GM23338 (cell line): Measurements from ENCODE around the gene VENTX. TPM values are rescaled to one million over a fixed set of nuclear protein-coding genes. Genes with fewer than 3 reads are reported as not detected.

Experiments
- ATAC-seq: fragments of 200-7000 bp; cut with Tn5 transposase; 3 replicates; pipeline ENCODE4 v1.9.1; 2020
- DNase-seq: peaks from one replicate; pipeline ENCODE4 v3.0.0-alpha.2; 2015; ENCODE audit warnings: low spot score
- H2AFZ ChIP-seq: fragments of 200-600 bp; sonication (generic); 2 replicates; pipeline ENCODE4 v1.8.0; 2016; ENCODE audit warnings: antibody characterized with exemption, mild to moderate bottlenecking, moderate library complexity
- H3F3A ChIP-seq: fragments of 200-600 bp; sonication (generic); replicated peaks from 2 replicates; pipeline ENCODE4 v1.8.0; 2017; ENCODE audit warnings: antibody characterized with exemption, mixed run types, low read depth
- H3K27ac ChIP-seq: fragments of 200-600 bp; sonication (generic); 2 replicates; pipeline ENCODE4 v1.6.1; 2016; ENCODE audit warnings: low read depth
- H3K27me3 ChIP-seq: fragments of 200-600 bp; sonication (generic); 2 replicates; pipeline ENCODE4 v1.8.0; 2016; ENCODE audit warnings: mild to moderate bottlenecking, mixed run types, moderate library complexity; ENCODE audit not compliant: insufficient read depth
- H3K36me3 ChIP-seq: fragments of 200-600 bp; sonication (generic); 2 replicates; pipeline ENCODE4 v1.8.0; 2016; ENCODE audit warnings: mild to moderate bottlenecking; ENCODE audit not compliant: insufficient read depth
- H3K4me1 ChIP-seq: fragments of 200-600 bp; sonication (generic); 2 replicates; pipeline ENCODE4 v1.8.0; 2016; ENCODE audit warnings: mild to moderate bottlenecking, moderate library complexity; ENCODE audit not compliant: insufficient read depth
- H3K4me2 ChIP-seq: fragments of 200-600 bp; sonication (generic); 2 replicates; pipeline ENCODE4 v1.7.1; 2017; ENCODE audit warnings: mixed run types
- H3K4me3 ChIP-seq: fragments of 200-600 bp; sonication (generic); 2 replicates; pipeline ENCODE4 v1.6.1; 2016; ENCODE audit warnings: mixed run types
- H3K79me2 ChIP-seq: fragments of 200-600 bp; sonication (generic); replicated peaks from 2 replicates; pipeline ENCODE4 v1.8.0; 2017; ENCODE audit warnings: mild to moderate bottlenecking; ENCODE audit not compliant: insufficient read depth
- H3K9me2 ChIP-seq: fragments of 200-600 bp; sonication (generic); 2 replicates; pipeline ENCODE4 v1.8.0; 2017; ENCODE audit not compliant: insufficient read depth
- H4K20me1 ChIP-seq: fragments of 200-600 bp; sonication (generic); replicated peaks from 2 replicates; pipeline ENCODE4 v1.8.0; 2017; ENCODE audit warnings: mild to moderate bottlenecking; ENCODE audit not compliant: insufficient read depth
- H3K27ac Mint-ChIP-seq: 2 replicates; pipeline ENCODE4 v1.8.0; 2020; ENCODE audit warnings: inconsistent platforms, mild to moderate bottlenecking, moderate library complexity, mixed read lengths
- H3K27me3 Mint-ChIP-seq: 3 replicates; pipeline ENCODE4 v1.8.0; 2022; ENCODE audit warnings: low read depth, mild to moderate bottlenecking, moderate library complexity, mixed read lengths, inconsistent platforms; ENCODE audit not compliant: insufficient read depth, poor library complexity
- H3K36me3 Mint-ChIP-seq: 3 replicates; pipeline ENCODE4 v1.8.0; 2021; ENCODE audit warnings: low read depth, mild to moderate bottlenecking, inconsistent platforms, moderate library complexity, mixed read lengths
- H3K4me1 Mint-ChIP-seq: 3 replicates; pipeline ENCODE4 v1.8.0; 2020; ENCODE audit warnings: mild to moderate bottlenecking, inconsistent platforms, mixed read lengths
- H3K4me3 Mint-ChIP-seq: 3 replicates; pipeline ENCODE4 v1.8.0; 2021; ENCODE audit warnings: moderate library complexity, mild to moderate bottlenecking, inconsistent platforms, mixed read lengths
- H3K9me3 Mint-ChIP-seq: 3 replicates; pipeline ENCODE4 v1.8.0; 2020; ENCODE audit warnings: moderate library complexity, mild to moderate bottlenecking, inconsistent platforms, mixed read lengths
- CREB1 ChIP-seq: fragments of 250-450 bp; sonication (Bioruptor Pico); IDR thresholded peaks from 2 replicates; pipeline ENCODE4 v1.5.0; 2020; ENCODE audit warnings: low read depth, mild to moderate bottlenecking, moderate library complexity
- EZH2 ChIP-seq: fragments of 200-600 bp; sonication (generic); IDR thresholded peaks from one replicate; pipeline ENCODE4 v1.8.0; 2017; ENCODE audit warnings: antibody characterized with exemption, mild to moderate bottlenecking, low read depth; ENCODE audit not compliant: unreplicated experiment
- EZH2phosphoT487 ChIP-seq: fragments of 200-600 bp; sonication (generic); IDR thresholded peaks from one replicate; pipeline ENCODE4 v1.8.1; 2018; ENCODE audit warnings: antibody characterized with exemption; ENCODE audit not compliant: unreplicated experiment
- JUNB ChIP-seq: IDR thresholded peaks from one replicate; pipeline ENCODE4 v1.6.1; 2016; ENCODE audit warnings: antibody characterized with exemption; ENCODE audit not compliant: unreplicated experiment
- STAT1 ChIP-seq: IDR thresholded peaks from one replicate; pipeline ENCODE4 v1.6.1; 2016; ENCODE audit warnings: antibody characterized with exemption; ENCODE audit not compliant: unreplicated experiment
- ZNF331 ChIP-seq: fragments of 250-450 bp; sonication (Bioruptor Pico); IDR thresholded peaks from 2 replicates; pipeline ENCODE4 v1.5.0; 2020; ENCODE audit warnings: low read depth, mild to moderate bottlenecking, moderate library complexity
- polyA plus RNA-seq: library from polyadenylated mRNA; unstranded; fragments of >200 nt; fragmentation: Nextera tagmentation; extraction: Ambion mirVana; gene quantifications from 2 replicates; pipeline ENCODE4 v1.2.1, GENCODE V29; 2016
- total RNA-seq: library from RNA; depleted of rRNA; stranded (reverse); fragments of >200 nt; shearing (Covaris generic); gene quantifications from 2 replicates; pipeline ENCODE4 v1.2.3, GENCODE V29; 2014
- TF ChIP-seq, protein P1 (sequence below): fragments of 250-450 bp; sonication (Bioruptor Pico); IDR thresholded peaks from 2 replicates; pipeline ENCODE4 v1.5.0; 2020; ENCODE audit warnings: mild to moderate bottlenecking, moderate library complexity
- TF ChIP-seq, protein P2 (sequence below): IDR thresholded peaks from one replicate; pipeline ENCODE4 v1.6.1; 2018; ENCODE audit warnings: antibody characterized with exemption; ENCODE audit not compliant: unreplicated experiment

VENTX gene
- total and polyA plus RNA-seq, 2 experiments from 2014 or later, result 4.8 to 8.1 TPM

DNA sequence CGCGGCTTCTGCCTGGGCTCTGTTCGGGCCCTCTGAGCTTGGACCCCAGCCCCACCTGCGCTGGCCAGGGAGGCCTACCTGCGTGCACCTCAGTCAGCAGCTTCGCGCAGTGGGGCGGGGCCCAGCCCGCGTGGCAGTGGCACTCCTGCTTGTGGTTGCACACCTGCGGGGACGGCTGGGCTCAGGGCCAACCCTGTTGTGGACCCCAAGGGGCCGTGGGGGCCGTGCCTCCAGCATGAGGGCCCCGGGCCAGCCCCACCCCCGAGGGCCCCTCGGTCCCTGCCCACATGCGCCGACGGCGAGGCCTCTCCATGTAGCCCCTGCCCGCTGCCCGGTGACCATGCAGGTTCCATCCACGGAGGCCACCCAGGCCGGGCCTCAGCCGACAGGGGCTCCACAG is 31.7 kb downstream of the VENTX start:
- Histone ChIP-seq H3K36me3 (no peaks in the 10 kb centered on the region), H4K20me1 (no peaks in the 10 kb centered on the region), H3K4me2 (no peak overlapping the region), H3K4me1 (no peaks in the 10 kb centered on the region), H3K9me2 (no peaks in the 10 kb centered on the region), H3F3A (no peaks in the 10 kb centered on the region), H3K79me2 (no peaks in the 10 kb centered on the region), H2AFZ (no peak overlapping the region), H3K4me3 (no peak overlapping the region), H3K27me3 (no peaks in the 10 kb centered on the region), H3K27ac (no peak overlapping the region)
- Mint-ChIP-seq H3K4me1 (no peaks in the 10 kb centered on the region; the same call in 2 of the 3 replicates), H3K4me3 (no peak overlapping the region), H3K36me3 (peaks cover 3% of the 10 kb centered on the region; the same call in 1 of the 3 replicates), H3K27ac (no peak overlapping the region), H3K27me3 (peaks cover 6% of the 10 kb centered on the region), H3K9me3 (no peaks in the 10 kb centered on the region)
- ATAC-seq (no peak), DNase-seq (no peak)
- no peak for TF ChIP-seq EZH2phosphoT487
- TF ChIP-seq ZNF331 (CRISPR knock-in tag), result no peak
- no peak for TF ChIP-seq JUNB
- TF ChIP-seq STAT1, result no peak
- TF ChIP-seq CREB1, result no peak
- TF ChIP-seq, protein P1, sequence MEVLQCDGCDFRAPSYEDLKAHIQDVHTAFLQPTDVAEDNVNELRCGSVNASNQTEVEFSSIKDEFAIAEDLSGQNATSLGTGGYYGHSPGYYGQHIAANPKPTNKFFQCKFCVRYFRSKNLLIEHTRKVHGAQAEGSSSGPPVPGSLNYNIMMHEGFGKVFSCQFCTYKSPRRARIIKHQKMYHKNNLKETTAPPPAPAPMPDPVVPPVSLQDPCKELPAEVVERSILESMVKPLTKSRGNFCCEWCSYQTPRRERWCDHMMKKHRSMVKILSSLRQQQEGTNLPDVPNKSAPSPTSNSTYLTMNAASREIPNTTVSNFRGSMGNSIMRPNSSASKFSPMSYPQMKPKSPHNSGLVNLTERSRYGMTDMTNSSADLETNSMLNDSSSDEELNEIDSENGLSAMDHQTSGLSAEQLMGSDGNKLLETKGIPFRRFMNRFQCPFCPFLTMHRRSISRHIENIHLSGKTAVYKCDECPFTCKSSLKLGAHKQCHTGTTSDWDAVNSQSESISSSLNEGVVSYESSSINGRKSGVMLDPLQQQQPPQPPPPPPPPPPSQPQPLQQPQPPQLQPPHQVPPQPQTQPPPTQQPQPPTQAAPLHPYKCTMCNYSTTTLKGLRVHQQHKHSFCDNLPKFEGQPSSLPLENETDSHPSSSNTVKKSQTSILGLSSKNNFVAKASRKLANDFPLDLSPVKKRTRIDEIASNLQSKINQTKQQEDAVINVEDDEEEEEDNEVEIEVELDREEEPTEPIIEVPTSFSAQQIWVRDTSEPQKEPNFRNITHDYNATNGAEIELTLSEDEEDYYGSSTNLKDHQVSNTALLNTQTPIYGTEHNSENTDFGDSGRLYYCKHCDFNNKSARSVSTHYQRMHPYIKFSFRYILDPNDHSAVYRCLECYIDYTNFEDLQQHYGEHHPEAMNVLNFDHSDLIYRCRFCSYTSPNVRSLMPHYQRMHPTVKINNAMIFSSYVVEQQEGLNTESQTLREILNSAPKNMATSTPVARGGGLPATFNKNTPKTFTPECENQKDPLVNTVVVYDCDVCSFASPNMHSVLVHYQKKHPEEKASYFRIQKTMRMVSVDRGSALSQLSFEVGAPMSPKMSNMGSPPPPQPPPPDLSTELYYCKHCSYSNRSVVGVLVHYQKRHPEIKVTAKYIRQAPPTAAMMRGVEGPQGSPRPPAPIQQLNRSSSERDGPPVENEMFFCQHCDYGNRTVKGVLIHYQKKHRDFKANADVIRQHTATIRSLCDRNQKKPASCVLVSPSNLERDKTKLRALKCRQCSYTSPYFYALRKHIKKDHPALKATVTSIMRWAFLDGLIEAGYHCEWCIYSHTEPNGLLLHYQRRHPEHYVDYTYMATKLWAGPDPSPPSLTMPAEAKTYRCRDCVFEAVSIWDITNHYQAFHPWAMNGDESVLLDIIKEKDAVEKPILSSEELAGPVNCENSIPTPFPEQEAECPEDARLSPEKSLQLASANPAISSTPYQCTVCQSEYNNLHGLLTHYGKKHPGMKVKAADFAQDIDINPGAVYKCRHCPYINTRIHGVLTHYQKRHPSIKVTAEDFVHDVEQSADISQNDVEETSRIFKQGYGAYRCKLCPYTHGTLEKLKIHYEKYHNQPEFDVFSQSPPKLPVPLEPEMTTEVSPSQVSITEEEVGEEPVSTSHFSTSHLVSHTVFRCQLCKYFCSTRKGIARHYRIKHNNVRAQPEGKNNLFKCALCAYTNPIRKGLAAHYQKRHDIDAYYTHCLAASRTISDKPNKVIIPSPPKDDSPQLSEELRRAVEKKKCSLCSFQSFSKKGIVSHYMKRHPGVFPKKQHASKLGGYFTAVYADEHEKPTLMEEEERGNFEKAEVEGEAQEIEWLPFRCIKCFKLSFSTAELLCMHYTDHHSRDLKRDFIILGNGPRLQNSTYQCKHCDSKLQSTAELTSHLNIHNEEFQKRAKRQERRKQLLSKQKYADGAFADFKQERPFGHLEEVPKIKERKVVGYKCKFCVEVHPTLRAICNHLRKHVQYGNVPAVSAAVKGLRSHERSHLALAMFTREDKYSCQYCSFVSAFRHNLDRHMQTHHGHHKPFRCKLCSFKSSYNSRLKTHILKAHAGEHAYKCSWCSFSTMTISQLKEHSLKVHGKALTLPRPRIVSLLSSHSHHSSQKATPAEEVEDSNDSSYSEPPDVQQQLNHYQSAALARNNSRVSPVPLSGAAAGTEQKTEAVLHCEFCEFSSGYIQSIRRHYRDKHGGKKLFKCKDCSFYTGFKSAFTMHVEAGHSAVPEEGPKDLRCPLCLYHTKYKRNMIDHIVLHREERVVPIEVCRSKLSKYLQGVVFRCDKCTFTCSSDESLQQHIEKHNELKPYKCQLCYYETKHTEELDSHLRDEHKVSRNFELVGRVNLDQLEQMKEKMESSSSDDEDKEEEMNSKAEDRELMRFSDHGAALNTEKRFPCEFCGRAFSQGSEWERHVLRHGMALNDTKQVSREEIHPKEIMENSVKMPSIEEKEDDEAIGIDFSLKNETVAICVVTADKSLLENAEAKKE (CRISPR knock-in tag), result no peak
- TF ChIP-seq, protein P2, sequence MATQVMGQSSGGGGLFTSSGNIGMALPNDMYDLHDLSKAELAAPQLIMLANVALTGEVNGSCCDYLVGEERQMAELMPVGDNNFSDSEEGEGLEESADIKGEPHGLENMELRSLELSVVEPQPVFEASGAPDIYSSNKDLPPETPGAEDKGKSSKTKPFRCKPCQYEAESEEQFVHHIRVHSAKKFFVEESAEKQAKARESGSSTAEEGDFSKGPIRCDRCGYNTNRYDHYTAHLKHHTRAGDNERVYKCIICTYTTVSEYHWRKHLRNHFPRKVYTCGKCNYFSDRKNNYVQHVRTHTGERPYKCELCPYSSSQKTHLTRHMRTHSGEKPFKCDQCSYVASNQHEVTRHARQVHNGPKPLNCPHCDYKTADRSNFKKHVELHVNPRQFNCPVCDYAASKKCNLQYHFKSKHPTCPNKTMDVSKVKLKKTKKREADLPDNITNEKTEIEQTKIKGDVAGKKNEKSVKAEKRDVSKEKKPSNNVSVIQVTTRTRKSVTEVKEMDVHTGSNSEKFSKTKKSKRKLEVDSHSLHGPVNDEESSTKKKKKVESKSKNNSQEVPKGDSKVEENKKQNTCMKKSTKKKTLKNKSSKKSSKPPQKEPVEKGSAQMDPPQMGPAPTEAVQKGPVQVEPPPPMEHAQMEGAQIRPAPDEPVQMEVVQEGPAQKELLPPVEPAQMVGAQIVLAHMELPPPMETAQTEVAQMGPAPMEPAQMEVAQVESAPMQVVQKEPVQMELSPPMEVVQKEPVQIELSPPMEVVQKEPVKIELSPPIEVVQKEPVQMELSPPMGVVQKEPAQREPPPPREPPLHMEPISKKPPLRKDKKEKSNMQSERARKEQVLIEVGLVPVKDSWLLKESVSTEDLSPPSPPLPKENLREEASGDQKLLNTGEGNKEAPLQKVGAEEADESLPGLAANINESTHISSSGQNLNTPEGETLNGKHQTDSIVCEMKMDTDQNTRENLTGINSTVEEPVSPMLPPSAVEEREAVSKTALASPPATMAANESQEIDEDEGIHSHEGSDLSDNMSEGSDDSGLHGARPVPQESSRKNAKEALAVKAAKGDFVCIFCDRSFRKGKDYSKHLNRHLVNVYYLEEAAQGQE, result no peak
- TF ChIP-seq EZH2, result no peak
